HFFc6 (cell line): ENCODE results near the gene AFDN. TPM values are rescaled to one million over a fixed set of nuclear protein-coding genes. Genes with fewer than 3 reads are reported as not detected.

Experiments
- DNase-seq: peaks from one replicate; pipeline ENCODE4 v3.0.0-alpha.2; 2018
- H3K27ac Mint-ChIP-seq: 2 replicates; pipeline ENCODE4 v1.8.0; 2020; ENCODE audit warnings: mild to moderate bottlenecking, mixed read lengths
- H3K27me3 Mint-ChIP-seq: 2 replicates; pipeline ENCODE4 v1.8.0; 2021; ENCODE audit warnings: mild to moderate bottlenecking, moderate library complexity, mixed read lengths; ENCODE audit not compliant: insufficient read depth
- H3K36me3 Mint-ChIP-seq: 2 replicates; pipeline ENCODE4 v1.8.0; 2021; ENCODE audit warnings: low read depth, mixed read lengths
- H3K4me1 Mint-ChIP-seq: 2 replicates; pipeline ENCODE4 v1.8.0; 2020; ENCODE audit warnings: low read depth, mixed read lengths
- H3K4me3 Mint-ChIP-seq: 2 replicates; pipeline ENCODE4 v1.8.0; 2020; ENCODE audit warnings: mild to moderate bottlenecking, moderate library complexity, mixed read lengths
- H3K9me3 Mint-ChIP-seq: 2 replicates; pipeline ENCODE4 v1.8.0; 2020; ENCODE audit warnings: mild to moderate bottlenecking, mixed read lengths
- CTCF ChIP-seq: fragments of 200-600 bp; sonication (generic); IDR thresholded peaks from 2 replicates; pipeline ENCODE4 v1.5.0; 2021; ENCODE audit warnings: antibody characterized with exemption, mild to moderate bottlenecking
- total RNA-seq, 6 experiments: library from RNA; stranded (reverse); fragmentation: NEBNext Ultra II Directional; extraction: Animal tissue kit (Norgen Biotek cat#: 25700); gene quantifications; 2 replicates in 1 of 6; 3 replicates in 5 of 6; pipeline ENCODE4 v1.2.3, GENCODE V29; 2021

Gene AFDN
- total RNA-seq, 6 experiments from 2014 or later, result 16.1 to 20.3 (median 17.4) TPM

- no peak for DNase-seq
- TF ChIP-seq CTCF, result no peak
- H3K27me3 Mint-ChIP-seq, result peaks cover 2% of the 10 kb centered on the region; the same call in 1 of the 2 replicates
- H3K27ac Mint-ChIP-seq, result no peak overlapping the region
- H3K4me1 Mint-ChIP-seq, result no peaks in the 10 kb centered on the region
- no peak overlapping the region for H3K4me3 Mint-ChIP-seq
- H3K9me3 Mint-ChIP-seq, result no peaks in the 10 kb centered on the region
- no peaks in the 10 kb centered on the region for H3K36me3 Mint-ChIP-seq
These were observed 38.2 kb upstream of the AFDN start for GRCh38 chr6:167788563-167788903.

DNA sequence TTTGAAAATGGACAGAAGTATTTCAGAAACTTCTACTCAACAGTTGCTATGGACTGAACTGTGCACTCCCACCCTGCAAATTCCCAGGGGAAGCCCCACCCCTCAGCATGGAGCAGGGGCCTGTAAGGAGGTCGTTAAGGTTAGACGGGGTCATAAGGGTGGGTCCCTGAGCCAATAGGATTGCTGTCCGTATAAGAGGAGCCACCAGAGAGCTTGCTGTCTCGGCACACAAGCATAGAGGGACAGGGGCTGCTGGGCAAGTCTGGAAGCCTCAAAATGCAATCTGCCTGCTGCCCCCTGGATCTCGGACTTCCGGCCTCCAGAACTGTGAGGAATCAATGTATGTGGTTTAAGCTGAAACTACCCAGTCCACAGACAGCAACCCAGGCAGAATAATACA lies 37.4 kb upstream of the AFDN start:
- Mint-ChIP-seq H3K4me1 (no peaks in the 10 kb centered on the region), H3K27me3 (peaks cover 2% of the 10 kb centered on the region; the same call in 1 of the 2 replicates), H3K36me3 (no peaks in the 10 kb centered on the region), H3K9me3 (no peaks in the 10 kb centered on the region), H3K27ac (no peak overlapping the region), H3K4me3 (no peak overlapping the region)
- no peak for DNase-seq
- TF ChIP-seq CTCF, result no peak

DNA sequence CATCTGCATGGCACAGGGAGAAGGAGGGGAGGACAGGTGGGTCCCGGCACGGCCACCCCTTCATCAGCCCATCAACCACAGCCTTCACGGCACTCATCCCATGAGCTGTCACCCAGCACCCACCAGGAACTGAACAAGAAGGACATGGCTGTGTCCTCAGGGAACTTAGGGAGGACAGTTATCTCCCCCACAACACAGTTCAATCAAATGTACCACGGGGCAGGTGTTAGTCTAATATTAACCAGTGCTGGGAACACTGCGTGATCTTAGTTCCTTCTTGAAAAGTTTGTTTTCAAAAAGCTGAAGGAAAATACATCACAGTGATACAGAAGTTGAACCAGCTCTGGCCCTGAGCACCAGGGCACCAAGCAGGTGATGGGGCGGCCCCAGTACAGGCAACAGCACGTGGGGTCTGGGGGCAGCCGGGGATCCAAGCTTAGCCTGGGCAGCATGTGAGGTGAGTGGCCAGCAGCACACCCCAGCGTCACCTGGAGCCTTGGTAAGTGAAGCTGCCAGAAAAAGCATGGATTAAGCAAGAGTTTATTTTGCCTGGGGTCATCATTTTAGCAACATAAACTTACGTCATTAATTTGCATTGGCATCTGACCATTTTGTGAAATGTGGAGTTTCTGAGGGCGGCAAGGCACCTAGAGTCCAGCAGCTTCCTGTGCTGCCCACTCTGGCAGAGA lies 35.5 kb upstream of the AFDN start:
- no peak for DNase-seq
- no peak for TF ChIP-seq CTCF
- Mint-ChIP-seq H3K27me3 (peaks cover 6% of the 10 kb centered on the region; the same call in 1 of the 2 replicates), H3K4me3 (no peak overlapping the region), H3K36me3 (no peaks in the 10 kb centered on the region), H3K4me1 (no peaks in the 10 kb centered on the region), H3K9me3 (peaks cover 4% of the 10 kb centered on the region; the same call in 1 of the 2 replicates), H3K27ac (no peak overlapping the region)

DNA sequence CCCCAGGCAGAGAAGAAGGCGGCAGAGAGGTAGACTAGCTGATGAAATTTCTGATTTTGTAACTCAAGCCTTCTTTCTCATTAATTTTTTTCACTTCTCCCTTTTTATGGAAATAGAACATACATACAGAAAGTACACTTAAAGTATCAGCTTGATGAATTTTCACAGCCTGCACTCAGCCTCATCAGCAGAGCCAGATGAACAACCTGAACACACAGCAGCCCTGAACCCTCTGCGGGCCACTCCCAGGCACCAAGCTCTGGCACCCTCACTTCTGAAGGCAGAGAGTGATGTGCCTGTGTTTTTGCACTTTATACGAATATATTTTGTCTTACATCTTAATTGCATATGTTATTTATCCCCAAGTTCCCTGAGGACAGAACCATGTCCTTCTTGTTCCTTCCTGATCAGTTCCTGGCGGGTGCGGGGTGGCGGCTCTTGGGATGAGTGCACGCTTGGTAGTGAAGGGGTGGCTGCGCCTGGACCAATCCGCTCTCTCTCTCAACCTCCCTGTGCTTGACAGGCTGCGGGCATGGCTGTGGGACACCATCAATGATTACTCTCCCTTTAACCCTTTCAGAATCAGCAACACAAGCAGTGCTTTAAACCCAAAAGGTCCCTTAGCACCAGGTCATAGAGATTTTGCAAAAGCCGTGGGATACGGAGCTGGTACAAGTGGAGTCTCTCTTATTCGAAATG lies 34.8 kb upstream of the AFDN start:
- H3K9me3 Mint-ChIP-seq, result peaks cover 4% of the 10 kb centered on the region; the same call in 1 of the 2 replicates
- H3K27ac Mint-ChIP-seq, result no peak overlapping the region
- H3K36me3 Mint-ChIP-seq, result no peaks in the 10 kb centered on the region
- no peaks in the 10 kb centered on the region for H3K4me1 Mint-ChIP-seq
- peaks cover 6% of the 10 kb centered on the region; the same call in 1 of the 2 replicates for H3K27me3 Mint-ChIP-seq
- H3K4me3 Mint-ChIP-seq, result no peak overlapping the region
- DNase-seq, result no peak
- no peak for TF ChIP-seq CTCF

DNA sequence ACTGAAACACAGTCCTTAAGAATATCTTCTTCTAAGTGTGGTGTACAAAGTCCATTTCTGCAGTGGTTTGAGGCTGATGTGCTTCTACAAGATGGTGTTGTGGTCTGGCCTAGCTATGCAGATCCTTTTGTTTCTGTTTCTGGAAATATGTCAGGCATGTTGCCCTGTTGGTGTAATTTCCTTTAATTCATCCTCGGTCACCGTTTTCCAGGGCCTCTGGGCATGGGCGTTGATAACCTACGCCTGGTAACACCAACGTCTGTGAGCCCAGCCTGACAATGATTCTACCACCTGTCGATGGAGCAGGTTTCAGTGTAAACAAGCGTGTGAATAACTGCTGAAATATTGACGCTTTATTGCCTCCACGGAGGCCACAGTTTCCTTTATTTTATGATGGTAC lies 33.3 kb upstream of the AFDN start:
- no peak overlapping the region for H3K27ac Mint-ChIP-seq
- no peaks in the 10 kb centered on the region for H3K4me1 Mint-ChIP-seq
- no peak for TF ChIP-seq CTCF
- peaks cover 4% of the 10 kb centered on the region; the same call in 1 of the 2 replicates for H3K9me3 Mint-ChIP-seq
- no peak for DNase-seq
- H3K27me3 Mint-ChIP-seq, result peaks cover 5% of the 10 kb centered on the region
- no peak overlapping the region for H3K4me3 Mint-ChIP-seq
- no peaks in the 10 kb centered on the region for H3K36me3 Mint-ChIP-seq
